Urothelium cell line (cell line): ENCODE data around the gene SCNN1A.

Source experiments
- DNase-seq: peaks from one replicate; pipeline ENCODE4 v3.0.0; 2011; ENCODE audit warnings: low spot score, mixed read lengths
- FAIRE-seq: peaks from 2 replicates; lab custom pipeline; 2011; peaks lifted over from hg19 to GRCh38; lab: Jason Lieb, UNC

The SCNN1A gene

DNA sequence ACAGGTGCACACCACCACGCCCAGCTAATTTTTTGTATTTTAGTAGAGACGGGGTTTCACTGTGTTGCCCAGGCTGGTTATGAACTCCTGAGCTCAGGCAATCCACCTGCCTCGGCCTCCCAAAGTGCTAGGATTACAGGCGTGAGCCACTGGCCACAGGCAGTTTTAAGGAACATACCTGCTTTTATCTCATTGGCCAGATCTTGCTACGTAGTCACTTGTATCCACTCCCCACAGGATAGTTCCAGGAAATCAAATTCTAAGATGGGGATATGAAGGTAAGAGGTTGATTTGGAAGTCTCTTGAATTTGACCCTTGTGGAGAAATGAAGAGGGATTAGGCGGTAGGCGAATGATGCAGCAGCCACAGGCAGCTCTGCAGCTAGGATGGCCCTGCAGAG, 73.6 kb downstream of the SCNN1A start:
- DNase-seq = no peak
- no peak for FAIRE-seq

DNA sequence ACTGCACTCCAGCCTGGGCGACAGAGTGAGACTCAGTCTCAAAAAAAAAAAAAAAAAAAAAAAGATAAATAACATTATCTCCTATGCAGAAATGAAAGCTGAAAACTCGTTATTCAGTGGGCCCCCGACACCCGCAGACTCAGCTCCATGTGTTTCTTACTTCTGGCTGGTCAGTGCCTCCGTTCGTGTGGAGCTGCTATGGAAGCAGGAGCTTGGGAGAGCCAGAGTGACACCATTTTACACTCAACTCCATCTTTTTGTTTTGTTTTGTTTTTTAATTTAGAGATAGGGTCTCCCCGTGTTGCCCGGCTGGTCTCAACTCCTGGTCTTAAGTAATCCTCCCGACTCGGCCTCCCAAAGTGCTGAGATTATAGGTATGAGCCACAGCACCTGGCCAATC, 78.2 kb downstream of the SCNN1A start:
- no peak for DNase-seq
- FAIRE-seq = no peak
